Stimulated activated naive B cell treated with anti-CD40 and anti-IgM and Interleukin-4, amounts not matched to agents 10 μg/mL and 1 μg/mL and 100 μg/mL, for 72 hours (primary cell): ENCODE results near the gene TNNI3.
"Not testable (repeated sequence)": the region's sequence is repeated elsewhere in the genome, so short reads cannot be mapped to it uniquely, and the experiment has no call there.

Source experiments
- ATAC-seq, 2 donors: fragments of 150-1000 bp; cut with Tn5 transposase; replicated peaks; 2 replicates each; pipeline ENCODE4 v1.10.0; 2021; ENCODE audit warnings: moderate library complexity in 1 of 2
- DNase-seq: peaks from one replicate; pipeline ENCODE4 v3.0.0; 2021
- H3K27ac Mint-ChIP-seq: one replicate; pipeline ENCODE4 v1.8.0; 2022; ENCODE audit warnings: mild to moderate bottlenecking, mixed read lengths
- H3K27me3 Mint-ChIP-seq, 2 donors: one replicate each; pipeline ENCODE4 v1.8.0; 2022; ENCODE audit warnings: mixed read lengths in 2 of 2
- H3K36me3 Mint-ChIP-seq, 2 donors: one replicate each; pipeline ENCODE4 v1.8.0; 2022; ENCODE audit warnings: mixed read lengths in 2 of 2, mild to moderate bottlenecking in 1 of 2
- H3K4me1 Mint-ChIP-seq, 2 donors: one replicate each; pipeline ENCODE4 v1.8.0; 2022; ENCODE audit warnings: mixed read lengths in 2 of 2, mild to moderate bottlenecking in 1 of 2
- H3K4me3 Mint-ChIP-seq, 2 donors: one replicate each; pipeline ENCODE4 v1.8.0; 2022; ENCODE audit warnings: mild to moderate bottlenecking in 2 of 2, mixed read lengths in 2 of 2, moderate library complexity in 1 of 2
- H3K9me3 Mint-ChIP-seq, 2 donors: one replicate each; pipeline ENCODE4 v1.8.0; 2022; ENCODE audit warnings: mixed read lengths in 2 of 2, mild to moderate bottlenecking in 1 of 2

TNNI3 gene

DNA sequence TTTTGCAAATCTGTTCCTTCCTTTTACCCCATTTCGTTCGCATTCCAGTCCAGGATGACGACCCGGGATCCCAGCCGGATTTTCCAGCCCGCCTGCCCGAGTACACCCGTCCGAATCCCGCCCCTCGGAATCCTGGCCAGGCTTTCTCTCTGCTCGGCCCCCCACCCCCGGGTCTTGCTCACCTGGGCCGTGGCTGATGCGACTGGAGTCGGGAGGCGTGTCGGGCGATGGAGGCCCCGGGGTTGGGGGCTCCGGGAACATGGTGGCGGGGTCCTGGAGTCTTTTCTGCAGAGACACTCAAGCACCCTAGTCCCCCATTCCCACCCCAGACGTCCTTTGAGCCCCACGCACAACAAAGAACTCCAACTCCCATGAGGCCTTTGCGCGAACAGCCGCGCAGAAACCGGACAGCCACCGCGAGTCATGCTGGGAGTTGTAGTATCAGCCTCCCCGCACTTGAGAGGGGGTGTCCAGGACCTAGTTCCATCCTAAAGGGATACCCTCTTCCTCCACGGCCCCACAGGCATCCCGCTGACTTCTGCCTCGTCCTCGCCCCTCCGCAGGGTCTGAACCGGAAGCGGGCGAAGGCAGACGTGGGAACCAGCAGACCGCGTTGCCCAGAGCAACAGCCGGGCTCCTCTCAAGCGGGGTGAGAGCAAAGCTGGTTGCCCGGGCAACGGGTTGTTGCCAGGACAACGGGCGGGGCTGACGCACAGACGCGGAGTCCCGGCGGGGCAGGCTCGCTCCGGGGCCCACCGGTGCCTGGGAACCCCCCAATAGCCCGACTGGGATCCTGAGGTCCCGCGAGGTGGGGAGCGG, 21.5 kb upstream of the TNNI3 start:
- Mint-ChIP-seq H3K36me3 (peaks cover 1 to 2% of the 10 kb centered on the region in 2 donors), H3K27ac (peak overlapping the region; percentile 94), H3K27me3 (peaks cover 76 to 92% of the 10 kb centered on the region in 2 donors), H3K4me3 (peak overlapping the region; percentile 83 to 86), H3K9me3 (no peaks in the 10 kb centered on the region), H3K4me1 (peaks cover 22 to 43% of the 10 kb centered on the region in 2 donors)
- ATAC-seq (peak; percentile 89 to 92), DNase-seq (peak; percentile 89)

DNA sequence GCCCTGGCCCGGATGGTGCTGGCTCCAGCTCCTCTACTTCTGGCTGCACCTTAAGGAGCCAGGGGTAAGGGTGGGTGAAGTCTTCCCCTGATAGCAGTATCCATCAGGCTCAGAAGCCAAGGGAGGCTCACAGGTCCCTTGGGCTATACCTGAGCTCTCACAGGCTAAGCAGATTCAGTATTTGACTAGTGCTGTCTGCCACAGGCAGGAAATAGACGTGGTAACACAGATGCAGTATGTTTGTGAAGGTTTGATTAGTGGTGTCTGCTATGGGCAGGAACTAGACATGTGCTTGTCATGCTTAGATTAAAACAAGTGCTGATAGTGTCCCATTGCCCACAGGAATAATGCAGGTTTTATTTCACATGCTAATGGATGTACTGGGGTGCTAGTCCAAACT, 18.5 kb upstream of the TNNI3 start:
- Mint-ChIP-seq H3K9me3 (peaks cover 0 to 2% of the 10 kb centered on the region in 2 donors), H3K4me3 (no peak overlapping the region), H3K4me1 (peaks cover 29 to 61% of the 10 kb centered on the region in 2 donors), H3K27me3 (peaks cover 83 to 98% of the 10 kb centered on the region in 2 donors), H3K36me3 (peaks cover 2 to 5% of the 10 kb centered on the region in 2 donors), H3K27ac (no peak overlapping the region)
- DNase-seq (no peak), ATAC-seq (no peak)

DNA sequence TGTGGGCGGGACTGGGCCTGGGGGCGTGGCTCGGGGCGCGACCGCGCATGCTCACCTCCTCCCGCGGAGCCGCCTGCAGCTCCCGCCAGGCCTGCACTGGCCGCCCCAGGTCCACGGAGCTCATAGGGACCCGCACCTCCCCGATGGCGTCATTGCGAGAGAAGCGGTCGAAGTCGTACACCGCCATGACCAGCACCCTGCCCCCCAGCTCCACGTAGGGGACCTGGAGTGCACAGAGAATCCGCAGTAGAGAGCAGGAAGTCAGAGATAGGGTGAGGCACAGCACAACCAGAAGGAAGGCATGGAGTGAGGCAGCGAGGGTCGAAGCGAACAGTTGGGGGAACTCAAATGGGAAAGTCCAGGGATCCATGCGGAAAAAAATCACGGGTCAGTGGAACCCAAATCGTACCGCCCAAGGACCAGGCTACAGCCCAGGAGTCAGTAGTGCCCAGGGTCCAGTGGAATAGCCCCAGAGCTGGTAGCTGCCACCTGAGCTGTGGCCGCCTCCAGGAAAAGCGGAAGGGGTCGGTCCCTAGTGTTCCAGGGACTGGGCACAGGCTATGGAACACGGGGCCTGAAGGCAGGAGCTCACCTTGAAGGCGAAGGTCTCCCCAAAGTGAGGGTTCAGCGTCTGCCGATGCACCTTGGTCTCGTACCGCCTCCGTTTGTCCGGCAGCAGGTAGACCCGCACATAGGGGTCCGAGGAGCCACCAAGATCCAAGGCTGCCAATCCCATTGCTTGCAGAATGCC, 17.8 kb upstream of the TNNI3 start:
- ATAC-seq (no peak), DNase-seq (no peak)
- Mint-ChIP-seq H3K4me1 (peaks cover 24 to 54% of the 10 kb centered on the region in 2 donors), H3K9me3 (peaks cover 0 to 2% of the 10 kb centered on the region in 2 donors), H3K4me3 (no peak overlapping the region), H3K27ac (no peak overlapping the region), H3K36me3 (peaks cover 2 to 4% of the 10 kb centered on the region in 2 donors), H3K27me3 (peaks cover 82 to 98% of the 10 kb centered on the region in 2 donors)

DNA sequence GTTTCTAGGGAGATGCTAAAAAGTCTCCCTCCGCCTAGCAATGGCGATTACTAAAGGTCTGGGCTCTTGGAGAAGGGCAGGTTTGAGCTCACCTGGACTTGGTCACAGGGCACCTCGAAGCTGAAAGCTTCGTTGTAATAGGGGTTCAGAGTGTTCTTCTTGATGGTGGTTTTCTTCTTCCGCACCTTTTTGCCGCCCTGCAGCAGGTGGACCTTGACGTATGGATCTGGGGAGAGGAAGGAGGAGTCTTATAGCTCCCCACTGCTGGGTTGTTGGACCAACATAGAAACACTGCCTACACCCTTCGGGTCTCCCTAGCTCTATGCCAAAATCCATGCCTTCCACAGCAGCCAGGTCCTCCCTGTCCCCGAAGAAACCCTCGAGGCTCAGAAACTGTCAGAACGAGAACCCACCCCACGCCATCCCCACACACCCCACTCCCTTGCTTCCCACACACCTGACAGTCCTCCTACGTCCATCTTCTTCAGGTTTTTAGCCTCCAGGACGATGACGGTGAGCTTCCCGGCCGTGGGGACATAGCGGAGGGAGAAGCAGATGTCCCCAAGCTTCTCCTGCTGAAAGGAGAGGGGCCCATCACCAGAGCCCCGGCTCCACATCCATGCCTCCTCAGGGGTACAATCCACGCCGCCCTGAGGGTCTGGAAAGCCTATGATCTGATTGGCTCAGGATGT, 17.0 kb upstream of the TNNI3 start:
- H3K9me3 Mint-ChIP-seq = peaks cover 0 to 2% of the 10 kb centered on the region in 2 donors
- DNase-seq (no peak), ATAC-seq (no peak)
- H3K4me1 Mint-ChIP-seq = peaks cover 19 to 47% of the 10 kb centered on the region in 2 donors
- no peak overlapping the region for H3K27ac Mint-ChIP-seq
- peaks cover 2 to 4% of the 10 kb centered on the region in 2 donors for H3K36me3 Mint-ChIP-seq
- peaks cover 81 to 97% of the 10 kb centered on the region in 2 donors for H3K27me3 Mint-ChIP-seq
- peak overlapping the region in 1 of 2 donors; percentile 83 for H3K4me3 Mint-ChIP-seq

DNA sequence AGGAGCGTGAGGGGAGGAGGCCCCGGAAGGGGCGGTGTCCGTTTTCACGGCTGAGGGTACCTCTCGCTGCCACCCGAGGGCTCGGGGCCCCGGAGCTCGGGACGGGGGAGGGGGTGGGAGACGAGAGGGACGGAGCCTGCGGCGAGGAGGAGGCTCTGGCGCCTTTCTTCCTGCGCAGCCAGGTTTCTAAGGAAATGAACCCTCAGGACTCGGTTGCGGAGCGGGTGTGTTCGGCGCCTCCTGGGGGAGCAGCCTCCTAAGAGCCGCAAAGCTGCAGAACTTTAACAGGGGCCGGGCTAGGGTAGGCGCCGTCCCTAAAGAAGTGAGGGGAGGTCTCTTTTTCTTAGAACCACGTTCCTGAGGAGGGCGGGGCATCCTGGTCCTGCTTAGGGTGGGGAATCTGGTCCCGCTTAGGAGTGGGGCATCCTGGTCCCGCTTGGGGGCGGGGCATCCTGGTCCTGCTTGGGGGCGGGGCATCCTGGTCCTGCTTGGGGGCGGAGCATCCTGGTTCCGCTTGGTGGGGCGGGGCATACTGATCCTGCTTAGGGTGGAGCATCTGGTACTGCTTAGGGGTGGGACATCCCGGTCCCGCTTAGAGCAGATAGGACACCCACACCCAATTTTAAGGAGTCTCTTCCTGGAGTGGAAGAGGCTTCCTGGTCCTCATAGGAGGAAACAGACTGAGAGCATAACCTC, 16.3 kb upstream of the TNNI3 start:
- Mint-ChIP-seq H3K4me1 (peaks cover 15 to 40% of the 10 kb centered on the region in 2 donors), H3K36me3 (peaks cover 2 to 4% of the 10 kb centered on the region in 2 donors), H3K9me3 (peaks cover 0 to 2% of the 10 kb centered on the region in 2 donors), H3K4me3 (peak overlapping the region; percentile 72 to 83), H3K27ac (no peak overlapping the region), H3K27me3 (peaks cover 83 to 97% of the 10 kb centered on the region in 2 donors)
- ATAC-seq (peak; percentile 66 to 67), DNase-seq (peak; percentile 29)

DNA sequence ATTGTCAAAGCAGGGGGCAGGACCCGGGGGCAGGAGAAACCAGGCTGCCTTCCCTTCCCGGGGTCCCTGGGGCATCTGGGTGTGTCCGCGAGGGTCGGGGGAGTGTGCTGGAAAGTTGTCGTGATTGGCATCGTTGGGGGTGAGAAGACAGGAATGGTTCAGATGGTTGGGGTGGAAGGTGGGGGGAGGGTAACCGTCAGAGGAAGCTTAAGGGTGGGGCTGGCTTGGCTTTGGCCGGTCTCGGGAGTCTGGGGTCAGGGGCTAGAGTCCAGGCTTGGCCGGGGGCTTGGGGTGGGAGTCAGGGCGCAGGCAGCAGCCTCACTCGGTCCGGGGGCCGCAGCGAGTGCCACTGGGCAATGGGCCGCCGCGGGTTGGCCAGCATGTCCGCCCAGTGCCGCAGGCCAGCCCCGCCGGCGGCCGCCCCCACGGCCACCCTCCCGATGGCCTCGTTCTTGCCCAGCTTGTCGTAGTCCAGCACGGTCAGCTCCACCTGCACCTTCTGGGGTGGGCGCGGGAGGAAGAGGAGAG, 15.7 kb upstream of the TNNI3 start:
- no peak for DNase-seq
- H3K27ac Mint-ChIP-seq = no peak overlapping the region
- peak overlapping the region; percentile 72 to 83 for H3K4me3 Mint-ChIP-seq
- H3K27me3 Mint-ChIP-seq = peaks cover 77 to 92% of the 10 kb centered on the region in 2 donors
- ATAC-seq = no peak
- peaks cover 0 to 2% of the 10 kb centered on the region in 2 donors for H3K9me3 Mint-ChIP-seq
- peaks cover 0 to 4% of the 10 kb centered on the region in 2 donors for H3K36me3 Mint-ChIP-seq
- peaks cover 11 to 34% of the 10 kb centered on the region in 2 donors for H3K4me1 Mint-ChIP-seq

DNA sequence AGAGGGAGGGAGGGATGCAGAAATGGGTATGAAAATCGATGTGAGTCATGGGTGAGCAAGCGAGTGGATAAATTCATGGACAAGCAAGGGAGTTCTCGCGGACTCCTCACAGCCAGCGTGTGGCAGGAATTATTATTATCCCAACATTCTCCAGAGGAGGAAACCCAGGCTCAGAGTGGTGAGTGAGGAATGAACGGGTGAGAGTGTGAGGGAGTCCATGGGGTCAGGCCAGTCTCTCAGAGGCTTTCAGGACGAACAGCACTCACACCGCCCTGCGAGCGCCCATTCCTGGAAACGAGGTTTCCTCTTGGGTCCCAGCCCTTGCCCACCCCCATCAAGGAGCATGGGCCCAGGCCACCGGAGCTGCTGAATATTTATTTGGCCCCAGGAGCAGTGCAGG, 15.2 kb upstream of the TNNI3 start:
- ATAC-seq (no peak), DNase-seq (no peak)
- Mint-ChIP-seq H3K27ac (no peak overlapping the region), H3K9me3 (peaks cover 0 to 2% of the 10 kb centered on the region in 2 donors), H3K4me1 (peaks cover 11 to 29% of the 10 kb centered on the region in 2 donors), H3K4me3 (peak overlapping the region; percentile 63 to 83), H3K27me3 (peaks cover 75 to 91% of the 10 kb centered on the region in 2 donors), H3K36me3 (peaks cover 0 to 4% of the 10 kb centered on the region in 2 donors)

DNA sequence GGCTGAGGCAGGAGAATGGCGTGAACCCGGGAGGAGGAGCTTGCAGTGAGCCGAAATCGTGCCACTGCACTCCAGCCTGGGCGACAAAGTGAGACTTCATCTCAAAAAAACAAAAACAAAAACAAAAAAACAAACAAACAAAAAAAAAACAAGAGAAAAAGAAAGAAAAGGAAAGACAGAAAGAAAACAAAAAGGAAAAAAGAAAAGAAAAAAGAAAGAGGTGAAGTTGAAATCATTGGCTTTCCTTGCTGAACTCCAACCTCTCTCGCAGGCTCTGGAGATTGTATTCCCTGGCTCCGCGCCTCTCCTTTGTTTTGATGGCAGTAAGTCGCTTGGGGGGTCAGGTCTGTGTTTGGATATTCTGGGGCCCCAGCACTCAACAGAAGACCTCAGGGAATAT, 14.8 kb upstream of the TNNI3 start:
- H3K4me1 Mint-ChIP-seq = peaks cover 11 to 28% of the 10 kb centered on the region in 2 donors
- ATAC-seq = not testable (repeated sequence)

DNA sequence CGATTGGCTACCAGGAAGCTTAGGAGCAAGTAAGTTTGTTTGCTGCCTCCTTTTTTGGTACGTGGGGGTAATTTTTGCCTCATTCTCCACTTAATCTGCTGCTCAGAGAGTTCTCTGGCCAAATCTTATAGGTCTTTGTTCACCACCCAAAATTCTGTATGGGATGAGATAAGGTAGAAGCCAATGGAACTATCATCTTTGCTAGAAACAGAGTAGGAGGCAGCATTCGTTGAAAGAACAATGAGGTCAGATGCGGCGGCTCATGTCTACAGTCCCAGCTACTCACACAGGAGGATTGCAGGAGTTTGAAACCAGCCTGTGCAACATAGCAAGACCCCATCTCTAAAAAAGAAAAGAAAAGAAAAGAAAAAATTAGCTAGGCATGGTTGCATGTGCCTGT, 13.9 kb upstream of the TNNI3 start:
- DNase-seq (no peak), ATAC-seq (no peak)
- no peak overlapping the region for H3K27ac Mint-ChIP-seq
- H3K9me3 Mint-ChIP-seq = peaks cover 6 to 7% of the 10 kb centered on the region in 2 donors
- peaks cover 4 to 8% of the 10 kb centered on the region in 2 donors for H3K36me3 Mint-ChIP-seq
- peaks cover 18 to 36% of the 10 kb centered on the region in 2 donors for H3K4me1 Mint-ChIP-seq
- no peak overlapping the region for H3K4me3 Mint-ChIP-seq
- H3K27me3 Mint-ChIP-seq = peaks cover 77 to 92% of the 10 kb centered on the region in 2 donors

More for the DNA sequence above, 14.8 kb upstream of the TNNI3 start:
- Mint-ChIP-seq H3K4me3 (peak overlapping the region; percentile 63 to 83), H3K27me3 (peaks cover 76 to 92% of the 10 kb centered on the region in 2 donors)
- not testable (repeated sequence) for H3K36me3 Mint-ChIP-seq, H3K27ac Mint-ChIP-seq, DNase-seq, H3K9me3 Mint-ChIP-seq

DNA sequence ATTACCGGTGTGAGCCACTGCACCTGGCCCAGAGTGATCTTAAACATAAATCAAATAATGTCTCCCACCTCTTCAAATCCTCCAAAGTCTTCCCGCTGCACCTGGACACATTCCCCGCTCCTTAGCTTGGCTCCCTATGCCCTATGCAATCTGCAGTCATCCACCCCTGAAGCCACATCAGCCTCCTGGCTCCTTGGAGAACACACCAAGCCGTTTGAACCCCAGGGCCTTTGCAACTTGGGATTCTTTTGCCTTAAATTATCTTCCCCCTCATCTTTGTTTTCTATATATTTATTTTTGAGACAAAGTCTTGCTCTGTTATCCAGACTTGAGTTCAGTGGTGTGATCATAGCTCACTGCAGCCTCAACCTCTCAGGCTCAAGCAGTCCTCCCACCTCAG, 11.6 kb upstream of the TNNI3 start:
- Mint-ChIP-seq H3K9me3 (peaks cover 7 to 8% of the 10 kb centered on the region in 2 donors), H3K36me3 (peaks cover 5 to 9% of the 10 kb centered on the region in 2 donors), H3K27ac (no peak overlapping the region), H3K4me1 (peaks cover 15 to 30% of the 10 kb centered on the region in 2 donors), H3K4me3 (no peak overlapping the region), H3K27me3 (peaks cover 76 to 90% of the 10 kb centered on the region in 2 donors)
- ATAC-seq (no peak), DNase-seq (no peak)

DNA sequence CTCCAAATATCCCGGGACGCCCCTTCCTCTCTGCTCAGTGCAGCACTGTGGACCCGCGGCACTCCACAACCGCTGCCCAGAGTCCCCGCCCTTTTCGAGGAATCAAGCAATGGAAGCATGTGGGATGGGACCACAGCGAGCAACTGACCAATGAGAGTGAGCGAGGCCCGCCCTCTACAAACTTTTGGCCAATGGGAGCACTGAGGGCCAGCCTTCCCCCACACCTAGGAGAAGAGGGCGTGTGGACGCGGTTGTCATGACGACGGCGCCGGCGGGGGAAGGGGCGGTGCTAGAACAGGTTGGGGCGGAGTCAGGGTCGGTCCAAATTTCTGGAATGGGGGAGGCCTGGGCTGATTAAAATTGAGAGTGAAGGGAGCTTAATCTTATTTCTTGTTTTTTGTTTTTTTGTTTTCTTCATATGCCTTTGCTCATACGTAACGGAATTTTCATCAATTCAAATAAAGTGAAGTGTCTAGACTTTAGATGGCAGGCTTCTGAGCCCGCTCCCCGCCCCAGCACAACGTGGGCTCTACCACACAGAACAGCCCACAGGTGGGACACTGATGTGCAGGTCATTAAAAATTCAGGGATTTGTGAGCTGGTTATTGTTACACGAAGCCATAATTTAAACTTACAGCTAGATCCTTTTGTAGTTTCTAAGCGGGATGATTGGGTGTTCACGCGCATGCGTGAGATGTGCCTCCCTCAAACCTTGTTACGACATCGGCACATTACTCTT, 9.2 kb upstream of the TNNI3 start, which contains the start of gene DNAAF3:
Gene DNAAF3, minus strand, starts transcription at position 84 of the 739 bp plus-strand sequence. CDS start 200 bp downstream, outside the sequence.
- Mint-ChIP-seq H3K9me3 (peaks cover 6 to 7% of the 10 kb centered on the region in 2 donors), H3K27ac (peak within 1 kb of the TSS; percentile 53), H3K27me3 (peaks cover 61 to 73% of the 10 kb centered on the region in 2 donors), H3K36me3 (peaks cover 5 to 7% of the 10 kb centered on the region in 2 donors), H3K4me1 (peaks cover 8 to 11% of the 10 kb centered on the region in 2 donors), H3K4me3 (peak within 1 kb of the TSS; percentile 79 to 82)
- DNase-seq (peak; percentile 72), ATAC-seq (peak; percentile 95)

DNA sequence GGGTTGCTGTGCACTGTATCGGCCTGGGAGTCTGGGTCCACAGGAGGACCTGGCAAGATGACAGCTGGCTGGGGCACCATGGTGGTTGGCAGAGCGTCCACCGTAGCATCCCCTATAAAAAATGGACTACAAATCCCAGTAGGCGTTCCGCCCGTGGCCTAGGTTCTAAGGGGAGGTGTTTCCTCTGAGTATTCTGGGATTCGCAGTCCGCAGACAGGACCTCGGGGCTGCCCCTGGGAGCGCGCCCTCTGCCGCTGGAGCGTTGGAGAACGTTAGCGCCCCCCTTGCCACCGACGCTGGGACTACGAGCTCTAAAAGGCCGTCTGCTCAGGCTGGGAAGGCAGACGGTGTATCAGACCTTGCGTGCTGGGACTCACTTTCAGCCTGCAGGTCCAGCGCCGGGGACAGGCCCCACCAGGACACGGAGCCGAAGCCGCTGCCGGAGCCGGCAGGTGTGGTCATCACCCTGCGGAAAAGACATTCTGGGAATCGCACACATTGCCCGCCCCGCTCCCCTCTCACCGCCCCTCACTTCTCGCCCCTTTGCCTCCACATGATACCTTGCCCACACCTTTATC, 8.5 kb upstream of the TNNI3 start:
- Mint-ChIP-seq H3K36me3 (peaks cover 5% of the 10 kb centered on the region in 2 donors), H3K27ac (no peak overlapping the region), H3K9me3 (peaks cover 6 to 7% of the 10 kb centered on the region in 2 donors), H3K4me3 (peak overlapping the region; percentile 79 to 82), H3K27me3 (peaks cover 60 to 74% of the 10 kb centered on the region in 2 donors), H3K4me1 (peaks cover 8 to 11% of the 10 kb centered on the region in 2 donors)
- DNase-seq (no peak), ATAC-seq (peak; percentile 41 to 61)
